HCT116 (cell line): ENCODE data around the gene CD9. TPM values are rescaled to one million over a fixed set of nuclear protein-coding genes. Genes with fewer than 3 reads are reported as not detected.

Experiments used
- ATAC-seq: fragments of 200-7000 bp; cut with Tn5 transposase; 2 replicates; pipeline ENCODE4 v1.9.1; 2020; ENCODE audit warnings: mild to moderate bottlenecking, moderate library complexity
- BruUV-seq: library from RNA; stranded (reverse); fragments of 400-500 nt; replicated peaks from 2 replicates; lab custom pipeline; 2021; lab: Mats Ljungman, UMichigan
- CTCF ChIA-PET: fragments of 300-600 bp; sonication (Branson Sonifier 250); formaldehyde crosslinking; loops from one replicate; lab custom pipeline; 2021; ENCODE audit warnings: antibody characterized with exemption; lab: Charles Lee
- POLR2A ChIA-PET: fragments of 300-600, 350-600 bp; sonication (Branson Sonifier 250); formaldehyde crosslinking; loops from one replicate; lab custom pipeline; 2021; ENCODE audit warnings: antibody characterized with exemption; lab: Charles Lee
- RAD21 ChIA-PET, 2 experiments: fragments of 300-600 bp; sonication (Branson Sonifier 250); formaldehyde crosslinking; loops; one replicate each; lab custom pipeline; 2023; ENCODE audit warnings: low total read pairs in 2 of 2; ENCODE audit not compliant: uncharacterized antibody in 2 of 2, unreplicated experiment in 2 of 2, low non-redundant PET in 1 of 2; lab: Charles Lee
- DNase-seq: peaks from one replicate; pipeline ENCODE4 v3.0.0-alpha.2; 2010; ENCODE audit warnings: low read depth, low spot score
- H2AFZ ChIP-seq: fragments of 200-600 bp; shearing (Covaris generic), sonication (generic); 2 replicates; pipeline ENCODE4 v1.6.1; 2017; ENCODE audit warnings: low read depth, mixed run types, mixed read lengths, antibody characterized with exemption, low read length; ENCODE audit not compliant: poor library complexity, severe bottlenecking
- H3K27ac ChIP-seq: 2 replicates; pipeline ENCODE4 v1.5.1; 2012; ENCODE audit warnings: low read depth, low read length
- H3K27me3 ChIP-seq: fragments of 200-600 bp; sonication (generic); 2 replicates; pipeline ENCODE4 v1.6.1; 2016; ENCODE audit warnings: mixed run types, low read length, mixed read lengths; ENCODE audit not compliant: insufficient read depth
- H3K36me3 ChIP-seq, 2 experiments: fragments of 200-500 bp in 1 of 2; fragments of 200-600 bp in 1 of 2; sonication (Bioruptor generic) in 1 of 2; sonication (generic) in 1 of 2; 2 replicates each; pipeline versions ENCODE4 v1.5.1 to v1.6.1; 2014 to 2016; ENCODE audit warnings: low read length in 2 of 2, inconsistent platforms in 1 of 2, mixed read lengths in 1 of 2, mixed run types in 1 of 2; ENCODE audit not compliant: insufficient read depth in 2 of 2, control insufficient read depth in 1 of 2
- H3K4me1 ChIP-seq, 2 experiments: fragments of 200-600 bp in 1 of 2; sonication (generic) in 1 of 2; 2 replicates each; pipeline versions ENCODE4 v1.5.1 to v1.6.1; 2012 to 2017; ENCODE audit warnings: low read length in 2 of 2, inconsistent platforms in 1 of 2, mild to moderate bottlenecking in 1 of 2, mixed read lengths in 1 of 2, mixed run types in 1 of 2, moderate library complexity in 1 of 2; ENCODE audit not compliant: insufficient read depth in 2 of 2, control insufficient read depth in 1 of 2
- H3K4me2 ChIP-seq: fragments of 200-600 bp; sonication (generic); 2 replicates; pipeline ENCODE4 v1.6.1; 2017; ENCODE audit warnings: mixed run types, low read length, mixed read lengths
- H3K4me3 ChIP-seq, 2 experiments: fragments of 200-600 bp in 1 of 2; sonication (generic) in 1 of 2; replicated peaks in 1 of 2; 2 replicates each; pipeline ENCODE4 v1.5.1; 2011 to 2016; ENCODE audit warnings: low read length in 2 of 2, control low read depth in 1 of 2, low read depth in 1 of 2, mild to moderate bottlenecking in 1 of 2, mixed read lengths in 1 of 2, mixed run types in 1 of 2
- H3K79me2 ChIP-seq: fragments of 200-600 bp; sonication (generic); 2 replicates; pipeline ENCODE4 v1.6.1; 2017; ENCODE audit warnings: mild to moderate bottlenecking, mixed run types, low read length, moderate library complexity, mixed read lengths; ENCODE audit not compliant: insufficient read depth
- H3K9ac ChIP-seq: fragments of 200-600 bp; sonication (generic); 2 replicates; pipeline ENCODE4 v1.6.1; 2016; ENCODE audit warnings: low read length, mixed read lengths
- H3K9me2 ChIP-seq: fragments of 200-600 bp; sonication (generic), shearing (Covaris generic); 2 replicates; pipeline ENCODE4 v1.6.1; 2017; ENCODE audit warnings: mixed run types, mild to moderate bottlenecking, moderate library complexity; ENCODE audit not compliant: insufficient read depth
- H3K9me3 ChIP-seq, 2 experiments: fragments of 200-500 bp in 1 of 2; fragments of 200-600 bp in 1 of 2; sonication (Bioruptor generic) in 1 of 2; sonication (generic) in 1 of 2; 2 replicates each; pipeline ENCODE4 v1.6.1; 2014 to 2017; ENCODE audit warnings: low read length in 2 of 2, mixed read lengths in 2 of 2, inconsistent platforms in 1 of 2, low read depth in 1 of 2, mild to moderate bottlenecking in 1 of 2, mixed run types in 1 of 2, moderate library complexity in 1 of 2; ENCODE audit not compliant: control insufficient read depth in 1 of 2, insufficient read depth in 1 of 2
- H4K20me1 ChIP-seq: fragments of 200-600 bp; sonication (generic), shearing (Covaris generic); 2 replicates; pipeline ENCODE4 v1.6.1; 2017; ENCODE audit warnings: mixed run types, mild to moderate bottlenecking, moderate library complexity; ENCODE audit not compliant: insufficient read depth
- CBX3 ChIP-seq: IDR thresholded peaks from 2 replicates; pipeline ENCODE4 v1.6.1; 2012; ENCODE audit warnings: low read depth
- EGR1 ChIP-seq: IDR thresholded peaks from 2 replicates; pipeline ENCODE4 v1.6.1; 2012; ENCODE audit warnings: low read depth
- EZH2phosphoT487 ChIP-seq: fragments of 200-600 bp; IDR thresholded peaks from 2 replicates; pipeline ENCODE4 v1.6.1; 2018; ENCODE audit warnings: antibody characterized with exemption, borderline replicate concordance
- POLR2A ChIP-seq: IDR thresholded peaks from 2 replicates; pipeline ENCODE4 v1.7.0; 2011; ENCODE audit warnings: borderline replicate concordance; ENCODE audit not compliant: insufficient read depth, insufficient read length; ENCODE audit errors: extremely low read depth
- POLR2AphosphoS5 ChIP-seq: IDR thresholded peaks from 2 replicates; pipeline ENCODE4 v1.6.1; 2011; ENCODE audit warnings: mild to moderate bottlenecking, low read depth, low read length, moderate library complexity
- RAD21 ChIP-seq: IDR thresholded peaks from 2 replicates; pipeline ENCODE4 v1.6.1; 2012; ENCODE audit warnings: low read depth, mild to moderate bottlenecking
- YY1 ChIP-seq: IDR thresholded peaks from 2 replicates; pipeline ENCODE4 v1.6.1; 2011; ENCODE audit warnings: low read length, low read depth, moderate library complexity, mild to moderate bottlenecking; ENCODE audit not compliant: insufficient replicate concordance; ENCODE audit errors: extremely low read depth
- intact Hi-C: fragments of 100-400 bp; cut with micrococcal nuclease; formaldehyde crosslinking; loops from 2 replicates; pipeline ENCODE4 v1.10.0; 2022
- total RNA-seq: library from RNA; stranded (reverse); gene quantifications from one replicate; pipeline ENCODE4 v1.2.1, GENCODE V29; 2021; ENCODE audit not compliant: unreplicated experiment
- TF ChIP-seq, protein P1 (sequence below): IDR thresholded peaks from 2 replicates; pipeline ENCODE4 v1.6.1; 2012
- TF ChIP-seq, protein P2 (sequence below), 3 experiments: fragments of 200-600 bp in 1 of 3; sonication (generic) in 1 of 3; IDR thresholded peaks in 2 of 3; conservative IDR thresholded peaks in 1 of 3; 2 replicates each; pipeline ENCODE4 v1.5.1; 2012 to 2017; ENCODE audit warnings: low read depth in 2 of 3, low read length in 2 of 3, antibody characterized with exemption in 1 of 3, borderline replicate concordance in 1 of 3, control low read depth in 1 of 3, mild to moderate bottlenecking in 1 of 3, mixed read lengths in 1 of 3, mixed run types in 1 of 3, moderate library complexity in 1 of 3; ENCODE audit not compliant: insufficient read depth in 1 of 3

The CD9 gene
- total RNA-seq, 1 experiment from 2014 or later: 182 TPM

DNA sequence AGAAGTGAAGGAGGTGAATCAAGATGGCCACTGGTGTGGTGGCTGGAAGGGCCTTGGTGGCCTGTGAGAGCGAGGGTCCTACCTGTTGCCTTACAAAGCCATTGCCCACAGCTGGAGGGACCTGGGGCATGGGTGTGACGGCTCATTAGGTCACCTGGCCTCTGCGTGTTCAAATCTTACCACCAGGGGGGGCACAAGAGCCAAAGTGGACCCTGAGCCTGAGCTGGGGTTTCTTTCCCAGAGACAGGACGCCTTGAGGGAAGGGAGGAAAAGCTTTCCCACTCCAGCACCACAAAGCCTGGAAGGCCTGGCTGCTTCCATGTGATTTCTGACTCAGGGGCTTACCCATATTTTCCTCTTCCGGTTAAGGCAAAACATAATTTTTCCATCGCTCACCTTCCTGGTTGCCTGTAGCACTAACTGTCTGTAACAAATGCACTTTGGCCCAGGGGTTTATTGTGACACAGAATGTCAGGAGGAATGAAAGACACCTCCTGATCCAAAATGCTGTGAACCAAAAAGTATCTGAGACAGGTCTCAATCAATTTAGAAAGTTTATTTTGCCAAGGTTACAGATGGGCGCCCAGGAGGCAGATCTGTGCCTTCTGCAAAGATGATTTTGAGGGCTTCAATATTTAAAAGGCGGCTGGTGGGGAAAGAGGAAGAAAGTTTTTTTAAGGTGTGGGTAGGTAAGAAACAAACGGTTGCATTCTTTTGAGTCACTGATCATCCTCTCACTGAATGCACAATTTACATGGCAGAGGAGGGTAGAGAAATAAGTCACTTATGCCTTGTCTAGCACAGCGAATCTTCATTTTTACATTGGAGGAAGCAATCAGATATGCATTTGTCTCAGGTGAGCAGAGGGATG is 4.3 kb upstream of the CD9 start:
- peak overlapping the region; percentile 46 for H3K27ac ChIP-seq
- H3K4me2 ChIP-seq: peak overlapping the region; percentile 53
- H3K4me1 ChIP-seq: peaks cover 17 to 39% of the 10 kb centered on the region in 2 experiments
- H3K9me2 ChIP-seq: no peaks in the 10 kb centered on the region
- intact Hi-C loops: loop anchor here (1.0 kb wide), 3 partner anchors 84 to 129 kb away; no protein-coding TSS in a partner anchor
- ChIA-PET POLR2A (interaction anchor here (0.6 to 1.1 kb wide), 3 partner anchors 52 to 140 kb away, joined by 3 to 12 read pairs (median 3); no protein-coding TSS in a partner anchor), CTCF (interaction anchor here (0.5 to 4.5 kb wide), 22 partner anchors 12 to 344 kb away, joined by 3 to 106 read pairs (median 4); no protein-coding TSS in a partner anchor), RAD21 (interaction anchor here (0.6 to 2.2 kb wide), 12 partner anchors 81 to 188 kb away, joined by 3 to 22 read pairs (median 5); partner anchors contain the start of gene LTBR (in 1 of the 2))
- H3K4me3 ChIP-seq: no peak overlapping the region
- DNase-seq (peak; percentile 72), ATAC-seq (peak; percentile 87)
- BruUV-seq: no TSS peak
- H2AFZ ChIP-seq: peak overlapping the region; percentile 76
- H3K27me3 ChIP-seq: no peaks in the 10 kb centered on the region
- H3K36me3 ChIP-seq: no peaks in the 10 kb centered on the region
- H4K20me1 ChIP-seq: no peaks in the 10 kb centered on the region
- peaks cover 6% of the 10 kb centered on the region for H3K79me2 ChIP-seq
- H3K9ac ChIP-seq: peak overlapping the region; percentile 37
- TF ChIP-seq YY1 (peak; percentile 55), EZH2phosphoT487 (no peak), RAD21 (peak; percentile 97), EGR1 (no peak), POLR2AphosphoS5 (0 out of 2 replicates have a peak, but pooled peaks have one; percentile 19), POLR2A (no peak), CBX3 (peak; percentile 35; the same call in 1 of the 2 replicates)
- TF ChIP-seq, protein P1, sequence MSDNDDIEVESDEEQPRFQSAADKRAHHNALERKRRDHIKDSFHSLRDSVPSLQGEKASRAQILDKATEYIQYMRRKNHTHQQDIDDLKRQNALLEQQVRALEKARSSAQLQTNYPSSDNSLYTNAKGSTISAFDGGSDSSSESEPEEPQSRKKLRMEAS: peak; percentile 38; the same call in 1 of the 2 replicates
- TF ChIP-seq, protein P2, sequence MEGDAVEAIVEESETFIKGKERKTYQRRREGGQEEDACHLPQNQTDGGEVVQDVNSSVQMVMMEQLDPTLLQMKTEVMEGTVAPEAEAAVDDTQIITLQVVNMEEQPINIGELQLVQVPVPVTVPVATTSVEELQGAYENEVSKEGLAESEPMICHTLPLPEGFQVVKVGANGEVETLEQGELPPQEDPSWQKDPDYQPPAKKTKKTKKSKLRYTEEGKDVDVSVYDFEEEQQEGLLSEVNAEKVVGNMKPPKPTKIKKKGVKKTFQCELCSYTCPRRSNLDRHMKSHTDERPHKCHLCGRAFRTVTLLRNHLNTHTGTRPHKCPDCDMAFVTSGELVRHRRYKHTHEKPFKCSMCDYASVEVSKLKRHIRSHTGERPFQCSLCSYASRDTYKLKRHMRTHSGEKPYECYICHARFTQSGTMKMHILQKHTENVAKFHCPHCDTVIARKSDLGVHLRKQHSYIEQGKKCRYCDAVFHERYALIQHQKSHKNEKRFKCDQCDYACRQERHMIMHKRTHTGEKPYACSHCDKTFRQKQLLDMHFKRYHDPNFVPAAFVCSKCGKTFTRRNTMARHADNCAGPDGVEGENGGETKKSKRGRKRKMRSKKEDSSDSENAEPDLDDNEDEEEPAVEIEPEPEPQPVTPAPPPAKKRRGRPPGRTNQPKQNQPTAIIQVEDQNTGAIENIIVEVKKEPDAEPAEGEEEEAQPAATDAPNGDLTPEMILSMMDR (IDR thresholded peaks at IDR 0.05 in 2 of 3, conservative IDR thresholded peaks at IDR 0.05 in 1 of 3; ENCODE audit: borderline replicate concordance in 1 of 3, insufficient read depth in 1 of 3, low read depth in 2 of 3, low read length in 2 of 3): peak; percentile 88 to 93 (median 89)
- no peaks in the 10 kb centered on the region for H3K9me3 ChIP-seq
